HCT116 (cell line): ENCODE results near the gene FAM216B.

Experiments
- SRF ChIP-seq: IDR thresholded peaks from 2 replicates; pipeline ENCODE4 v1.6.1; 2012; ENCODE audit warnings: low read depth
- TF ChIP-seq, protein P1 (sequence below), 3 experiments: fragments of 200-600 bp in 1 of 3; sonication (generic) in 1 of 3; IDR thresholded peaks in 2 of 3; conservative IDR thresholded peaks in 1 of 3; 2 replicates each; pipeline ENCODE4 v1.5.1; 2012 to 2017; ENCODE audit warnings: low read depth in 2 of 3, low read length in 2 of 3, antibody characterized with exemption in 1 of 3, borderline replicate concordance in 1 of 3, control low read depth in 1 of 3, mild to moderate bottlenecking in 1 of 3, mixed read lengths in 1 of 3, mixed run types in 1 of 3, moderate library complexity in 1 of 3; ENCODE audit not compliant: insufficient read depth in 1 of 3

DNA sequence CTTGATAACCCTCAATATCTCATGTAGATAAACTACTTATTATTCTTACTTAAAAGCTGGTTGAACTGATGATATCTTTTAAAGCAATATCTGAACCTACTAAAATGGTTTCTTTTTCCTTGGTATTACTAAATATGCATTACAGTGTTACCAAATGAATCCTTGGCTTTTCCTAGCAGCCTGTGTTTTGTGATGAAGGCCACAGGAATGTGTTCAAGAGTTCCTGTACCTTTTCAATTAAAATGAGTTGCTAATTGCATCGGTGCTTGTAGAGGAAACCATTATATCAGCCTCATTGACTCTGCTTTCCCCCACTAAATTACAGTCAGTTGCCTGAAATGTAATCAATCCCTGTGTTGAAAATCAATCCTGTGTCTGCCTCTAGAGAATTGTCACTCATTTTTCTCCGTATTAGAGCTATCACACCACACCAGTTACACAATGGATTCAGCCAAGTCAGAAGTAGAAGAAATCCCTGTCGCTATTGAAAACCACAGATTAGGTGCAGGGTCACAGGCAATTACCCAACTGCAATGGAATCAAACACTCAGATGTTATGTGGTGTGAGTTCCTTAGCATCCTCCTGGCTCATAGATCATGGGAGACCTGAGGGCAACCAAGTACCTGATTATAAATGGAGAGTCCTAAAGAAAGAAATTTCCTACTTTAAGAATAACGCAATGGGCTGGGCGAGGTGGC, 13.3 kb downstream of the FAM216B start:
- no peak for TF ChIP-seq SRF
- TF ChIP-seq, protein P1, sequence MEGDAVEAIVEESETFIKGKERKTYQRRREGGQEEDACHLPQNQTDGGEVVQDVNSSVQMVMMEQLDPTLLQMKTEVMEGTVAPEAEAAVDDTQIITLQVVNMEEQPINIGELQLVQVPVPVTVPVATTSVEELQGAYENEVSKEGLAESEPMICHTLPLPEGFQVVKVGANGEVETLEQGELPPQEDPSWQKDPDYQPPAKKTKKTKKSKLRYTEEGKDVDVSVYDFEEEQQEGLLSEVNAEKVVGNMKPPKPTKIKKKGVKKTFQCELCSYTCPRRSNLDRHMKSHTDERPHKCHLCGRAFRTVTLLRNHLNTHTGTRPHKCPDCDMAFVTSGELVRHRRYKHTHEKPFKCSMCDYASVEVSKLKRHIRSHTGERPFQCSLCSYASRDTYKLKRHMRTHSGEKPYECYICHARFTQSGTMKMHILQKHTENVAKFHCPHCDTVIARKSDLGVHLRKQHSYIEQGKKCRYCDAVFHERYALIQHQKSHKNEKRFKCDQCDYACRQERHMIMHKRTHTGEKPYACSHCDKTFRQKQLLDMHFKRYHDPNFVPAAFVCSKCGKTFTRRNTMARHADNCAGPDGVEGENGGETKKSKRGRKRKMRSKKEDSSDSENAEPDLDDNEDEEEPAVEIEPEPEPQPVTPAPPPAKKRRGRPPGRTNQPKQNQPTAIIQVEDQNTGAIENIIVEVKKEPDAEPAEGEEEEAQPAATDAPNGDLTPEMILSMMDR (IDR thresholded peaks at IDR 0.05 in 2 of 3, conservative IDR thresholded peaks at IDR 0.05 in 1 of 3; ENCODE audit: borderline replicate concordance in 1 of 3, insufficient read depth in 1 of 3, low read depth in 2 of 3, low read length in 2 of 3): no peak
